COR-L47 (cell line): ENCODE results near the gene PPP4R2.
A peak's percentile ranks its signal among the peaks of the same experiment; 100 is the strongest.

Experiments
- DNase-seq: peaks from one replicate; lab custom pipeline; 2025; lab: John Stamatoyannopoulos, UW

Gene PPP4R2

GRCh38 chr3:73069775-73070444, 73.3 kb downstream of the PPP4R2 start:
- DNase-seq: no peak

DNA sequence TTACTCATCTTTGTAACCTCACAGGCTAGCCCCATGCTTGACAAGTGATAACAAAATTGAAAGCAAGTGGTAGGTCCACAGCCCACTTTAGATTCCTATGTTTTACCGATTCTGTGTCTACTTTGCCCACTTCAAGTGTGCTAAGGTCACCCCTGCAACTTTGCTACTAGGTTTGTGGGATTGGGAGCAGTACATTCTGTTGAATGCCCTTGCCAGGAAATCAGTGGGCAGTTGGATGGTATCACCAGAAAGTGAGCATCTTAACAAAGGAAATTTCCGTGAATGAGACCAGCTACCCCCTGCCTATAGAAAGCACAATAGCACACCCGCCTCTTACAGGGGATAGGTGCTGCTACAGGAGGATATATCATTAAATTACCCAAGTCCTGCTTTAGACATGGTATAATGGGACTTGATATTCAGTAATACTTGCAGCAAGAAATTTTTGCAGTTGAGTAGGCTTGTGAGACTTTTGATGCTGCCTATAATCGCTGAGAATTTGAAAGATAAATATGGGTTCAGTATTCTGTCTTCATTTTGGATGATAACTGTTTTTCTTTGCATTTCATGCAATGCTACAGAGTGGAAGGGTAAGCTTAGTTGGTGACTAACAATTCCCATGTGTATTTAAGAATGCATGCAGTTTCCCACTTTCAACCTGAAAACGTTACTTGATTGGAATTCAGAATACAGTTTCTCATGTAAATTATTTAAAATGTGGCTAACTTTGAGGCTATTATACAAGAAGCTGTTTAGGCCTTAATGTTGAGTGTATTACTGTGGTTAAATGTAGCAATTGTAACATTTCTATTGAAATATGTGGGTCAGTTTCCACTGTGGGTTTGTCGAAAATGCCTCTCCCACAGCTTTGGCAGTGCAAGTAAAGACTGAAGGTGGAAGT, 74.3 kb downstream of the PPP4R2 start:
- no peak for DNase-seq

DNA sequence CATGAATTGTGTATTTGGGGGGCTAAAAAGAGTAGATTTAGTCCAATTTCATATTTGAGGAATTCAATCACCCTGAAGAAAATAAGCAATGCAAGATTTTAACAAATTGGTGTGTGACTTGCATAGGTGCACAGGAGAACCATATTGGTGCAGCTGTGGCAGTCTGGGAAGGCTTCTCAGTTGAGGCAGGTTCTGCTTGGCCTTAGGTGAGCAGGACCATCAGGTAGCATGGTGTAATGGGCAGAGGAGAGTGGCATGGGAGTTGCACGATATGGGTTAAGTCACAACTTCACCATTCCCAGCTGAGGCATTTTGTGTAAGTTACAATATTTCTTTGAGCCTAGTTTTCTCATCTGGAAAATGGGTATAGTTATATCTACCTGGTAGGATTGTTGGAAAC, 75.3 kb downstream of the PPP4R2 start:
- DNase-seq: no peak

DNA sequence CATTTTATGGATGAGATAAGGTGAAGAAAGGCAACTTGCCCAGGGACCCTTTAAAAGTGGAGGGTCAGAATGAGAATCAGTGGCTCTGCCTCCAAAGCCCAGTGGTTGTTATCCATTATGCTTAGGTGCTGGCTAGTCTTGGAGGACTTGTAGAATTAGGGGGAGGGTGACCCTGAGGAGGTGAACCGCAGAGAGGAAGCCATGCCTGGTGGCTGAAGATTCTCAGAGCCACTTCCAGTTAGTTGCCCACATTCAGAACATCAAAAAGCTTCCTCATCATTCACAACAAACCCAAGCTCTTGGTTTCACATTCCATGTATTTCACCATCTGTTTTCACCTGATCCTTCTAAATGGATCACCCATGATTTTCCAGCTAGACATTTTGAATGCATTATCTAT, 76.0 kb downstream of the PPP4R2 start:
- no peak for DNase-seq

GRCh38 chr3:73073091-73073707, 76.6 kb downstream of the PPP4R2 start:
- DNase-seq: no peak

DNA sequence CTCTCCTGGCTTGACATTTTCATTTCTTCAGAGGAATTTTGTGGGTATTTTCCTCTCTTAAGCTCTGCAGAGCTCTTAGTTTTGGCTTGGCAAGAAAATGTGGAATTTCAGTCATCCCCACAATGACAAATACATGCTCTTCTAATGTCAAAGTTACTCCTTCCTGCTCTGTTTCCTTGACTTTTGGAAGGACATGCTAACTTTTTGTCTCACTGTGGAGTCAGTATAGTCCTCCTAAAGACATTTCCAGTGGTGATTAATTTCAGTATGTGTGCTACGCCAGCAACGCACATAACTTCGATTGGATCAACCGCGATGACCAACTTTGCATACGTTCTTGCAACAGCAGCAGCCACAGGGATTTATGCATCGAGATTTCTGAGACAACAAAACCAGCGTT, 78.2 kb downstream of the PPP4R2 start:
- DNase-seq: no peak

GRCh38 chr3:73080216-73080966, 83.8 kb downstream of the PPP4R2 start:
- DNase-seq: no peak

DNA sequence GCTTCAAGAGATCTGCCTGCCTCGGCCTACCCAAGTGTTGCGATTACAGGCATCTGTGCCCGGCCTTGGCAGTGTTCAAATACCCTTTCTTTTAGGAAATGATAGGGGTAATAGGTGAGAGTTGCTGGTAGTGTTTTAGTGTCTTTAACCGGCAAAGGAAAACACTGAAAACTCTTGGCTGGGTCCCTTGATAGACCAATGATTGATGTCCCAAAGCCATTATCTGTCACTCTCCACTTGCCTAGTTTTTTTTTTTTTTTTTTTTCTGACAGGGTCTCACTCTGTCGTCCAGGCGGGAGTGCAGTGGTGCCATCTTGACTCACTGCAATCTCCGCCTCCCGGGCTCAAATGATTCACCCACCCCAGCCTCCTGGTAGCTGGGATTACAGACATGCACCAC, 84.5 kb downstream of the PPP4R2 start:
- no peak for DNase-seq

- no peak for DNase-seq
Measured at GRCh38 chr3:73084170-73084569, 87.6 kb downstream of the PPP4R2 start.

GRCh38 chr3:73086071-73086494, 89.5 kb downstream of the PPP4R2 start:
- no peak for DNase-seq

DNA sequence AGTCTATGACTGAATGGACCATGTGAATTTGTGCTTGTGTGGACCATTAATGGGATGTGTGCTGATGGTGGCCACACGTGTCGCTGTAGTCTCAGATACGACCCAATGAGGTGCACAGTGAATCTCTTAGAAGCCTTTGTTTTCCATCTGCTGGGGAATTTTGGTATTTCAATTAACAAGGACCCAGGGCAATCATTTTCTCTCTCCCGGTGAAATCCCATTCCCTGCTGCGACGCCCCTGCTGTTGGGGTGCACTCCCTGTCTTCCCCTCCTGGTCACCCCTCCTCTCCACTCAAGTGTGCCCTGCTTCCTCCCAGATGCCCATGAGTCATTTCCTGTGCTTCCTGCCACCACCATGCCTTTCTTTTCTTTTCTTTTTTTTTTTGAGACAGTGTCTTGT, 97.5 kb downstream of the PPP4R2 start:
- no peak for DNase-seq

GRCh38 chr3:73094951-73095350, 98.3 kb downstream of the PPP4R2 start:
- no peak for DNase-seq

GRCh38 chr3:73096169-73096568, 99.6 kb downstream of the PPP4R2 start:
- no peak for DNase-seq

DNA sequence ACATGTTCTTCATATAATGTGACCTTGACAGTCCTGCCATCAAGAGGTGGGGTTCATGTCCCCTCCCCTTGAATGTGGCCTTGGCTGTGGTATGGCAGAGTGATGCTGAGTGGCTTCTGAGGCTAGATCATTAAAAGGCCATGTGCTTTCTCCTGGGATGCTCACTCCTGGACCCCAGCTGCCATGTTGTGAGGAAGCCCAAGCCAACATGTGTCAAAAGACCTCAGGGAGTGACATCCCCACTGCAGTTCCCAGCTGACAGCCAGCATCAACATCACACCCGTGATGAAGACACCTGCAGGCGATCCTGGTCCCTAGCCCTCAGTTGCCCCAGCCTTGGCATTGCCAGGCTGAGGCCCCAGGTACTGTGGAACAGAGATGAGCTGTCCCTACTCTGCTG, 101.4 kb downstream of the PPP4R2 start:
- no peak for DNase-seq

- DNase-seq: no peak
Measured at GRCh38 chr3:73098873-73099272, 102.3 kb downstream of the PPP4R2 start.

DNA sequence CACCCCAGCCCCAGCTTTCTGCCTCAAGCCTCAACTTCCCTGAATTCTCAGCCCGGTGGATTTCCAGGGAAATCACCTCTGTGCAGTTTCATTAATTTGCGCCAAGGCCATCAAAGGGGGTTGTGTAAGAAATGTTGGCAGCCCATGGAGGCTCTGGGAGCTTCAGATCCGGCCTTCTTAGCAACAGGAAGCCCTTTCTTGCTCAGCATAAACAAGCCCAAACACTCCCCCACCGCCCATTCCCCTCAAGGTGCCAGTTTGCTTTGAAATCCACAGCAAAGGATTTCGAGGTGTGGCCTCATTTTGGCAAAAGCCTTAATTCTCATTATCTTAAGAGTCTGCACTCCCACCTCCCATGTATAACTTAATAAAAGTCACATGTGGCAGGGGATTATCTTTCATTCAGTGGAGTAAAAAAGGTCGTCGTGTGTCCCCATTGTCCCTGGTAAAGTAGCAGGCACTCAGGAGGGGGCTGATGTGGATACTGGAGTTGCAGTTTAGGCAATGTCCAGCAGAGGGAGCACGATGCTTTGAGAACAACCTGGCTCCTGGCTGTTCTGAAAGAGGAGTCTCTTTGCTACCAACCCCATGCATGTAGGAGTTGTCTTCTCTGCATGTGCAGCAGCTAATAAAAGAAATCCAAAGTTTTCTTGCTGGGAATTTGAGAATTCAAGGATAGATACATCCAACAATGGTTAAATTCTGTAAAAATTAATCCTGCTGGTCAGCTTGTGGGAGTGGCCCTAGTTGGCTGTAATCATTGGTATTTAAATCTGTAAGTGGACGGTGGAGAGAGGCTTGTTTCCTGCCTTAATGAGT, 104.3 kb downstream of the PPP4R2 start:
- DNase-seq: peak; percentile 56

DNA sequence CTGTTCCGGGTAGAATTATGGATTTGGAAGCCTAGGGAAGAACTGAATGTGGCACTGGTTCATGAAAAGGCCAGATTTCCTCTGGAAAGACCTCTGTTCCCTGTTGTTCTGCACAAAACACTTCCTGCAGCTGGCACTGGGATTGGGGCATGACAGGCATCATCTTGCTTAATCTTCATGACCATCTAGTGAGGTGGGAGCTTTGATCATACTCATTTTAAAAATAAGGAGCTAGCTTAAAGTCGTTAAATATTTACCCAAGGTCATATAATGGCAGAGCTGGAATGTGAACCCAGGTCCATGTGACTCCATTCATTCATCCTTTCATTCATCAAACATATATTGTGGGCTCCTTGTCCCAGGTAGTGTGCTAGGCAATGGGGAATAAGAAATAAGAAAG, 105.3 kb downstream of the PPP4R2 start:
- no peak for DNase-seq

DNA sequence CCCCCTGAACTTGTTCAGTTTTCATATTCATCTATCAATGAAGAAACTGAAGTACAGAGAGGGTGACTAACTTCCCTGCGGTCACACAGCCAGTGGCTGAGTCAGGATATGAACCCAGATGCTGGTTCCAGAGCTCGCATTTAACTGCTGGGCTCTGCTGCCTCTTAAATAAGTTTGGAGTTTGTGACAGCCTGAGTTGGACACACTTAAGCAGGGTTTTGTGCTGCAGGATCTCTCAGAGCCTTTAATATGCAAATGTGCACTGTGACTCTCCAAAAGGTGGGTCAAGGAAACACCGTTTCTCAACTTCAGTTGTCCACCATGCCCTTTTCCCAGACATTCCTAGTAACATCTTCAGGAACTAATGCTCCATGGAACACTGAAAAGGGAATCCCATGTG, 110.6 kb downstream of the PPP4R2 start:
- no peak for DNase-seq

GRCh38 chr3:73107676-73108187, 111.1 kb downstream of the PPP4R2 start:
- no peak for DNase-seq

DNA sequence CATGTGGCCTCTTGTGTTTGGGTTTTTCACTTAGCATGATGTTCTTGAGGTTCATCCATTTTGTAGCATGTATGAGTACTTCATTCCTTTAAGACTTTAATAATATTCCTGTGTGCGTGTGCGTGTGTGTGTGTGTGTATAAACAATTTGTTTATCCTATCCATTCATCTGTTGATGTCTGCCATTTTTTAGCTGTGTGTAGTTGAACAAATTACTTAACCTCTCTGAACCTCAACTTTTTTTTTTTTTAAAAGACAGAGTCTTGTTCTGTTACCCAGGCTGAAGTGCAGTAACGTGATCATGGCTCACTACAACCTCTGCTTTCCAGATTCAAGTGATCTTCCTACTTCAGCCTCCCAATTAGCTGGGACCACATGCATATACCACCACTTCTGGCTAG, 112.1 kb downstream of the PPP4R2 start:
- no peak for DNase-seq

GRCh38 chr3:73110530-73110929, 113.9 kb downstream of the PPP4R2 start:
- no peak for DNase-seq
